ENCODE results near the gene BMF. TPM values are rescaled to one million over a fixed set of nuclear protein-coding genes. Genes with fewer than 3 reads are reported as not detected.

BMF gene
- total and polyA plus RNA-seq, 8 donors = 2.2 to 11.7 (median 5.8) TPM

DNA sequence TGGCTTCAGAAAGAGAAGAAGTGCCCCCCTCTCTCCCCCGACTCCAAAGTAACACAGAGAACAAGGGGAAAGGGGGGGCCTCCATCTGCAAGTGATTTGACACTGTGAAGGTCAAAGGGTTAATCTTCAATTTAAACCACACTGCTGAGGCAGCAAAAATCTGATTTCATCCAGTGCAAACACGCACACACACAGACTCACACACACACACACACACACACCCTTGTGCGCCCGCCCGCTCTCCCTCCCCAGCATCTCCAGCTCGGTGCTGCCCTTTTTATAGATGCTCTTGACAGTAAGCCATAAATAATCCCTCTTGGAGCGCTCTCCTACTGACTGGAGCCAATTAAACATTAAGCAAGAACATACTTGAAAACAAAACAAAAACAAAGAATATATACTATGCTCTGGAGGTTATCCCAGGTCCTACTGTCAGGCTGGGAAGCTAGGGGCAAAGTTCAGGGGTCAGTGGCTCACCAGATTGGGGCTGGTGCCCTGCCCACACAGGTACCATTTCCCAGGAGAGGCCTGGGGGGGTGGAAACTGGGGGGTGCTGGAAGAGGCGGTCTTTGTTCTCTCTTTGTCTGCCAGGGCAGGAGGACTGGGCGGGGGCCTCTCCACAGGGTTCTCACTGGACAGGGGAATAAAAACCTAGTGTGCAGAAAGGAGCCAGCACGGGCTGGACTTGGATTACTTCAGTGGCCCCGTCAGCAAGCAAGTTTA is 16.3 kb downstream of the BMF start:
- peak in 1 of 2 donors; percentile 94 for DNase-seq
- intact Hi-C loops (cut with DNase I; ENCODE audit: low total_unique reads) = no loop called here
- H3K4me1 ChIP-seq = peaks cover 49 to 97% (median 78%) of the 10 kb centered on the region in 4 donors
- H3K36me3 ChIP-seq = peaks cover 5 to 25% (median 16%) of the 10 kb centered on the region in 4 donors
- no peaks in the 10 kb centered on the region for H3K27me3 ChIP-seq
- H3K27ac ChIP-seq = peak overlapping the region; percentile 65 to 91 (median 79)
- H3K4me3 ChIP-seq = no peak overlapping the region
- 26 to 37% (median 31%) methylated on average over 11 of the region's 11 CpGs for WGBS, 5 donors
- no peaks in the 10 kb centered on the region for H3K9me3 ChIP-seq
- TF ChIP-seq POLR2AphosphoS5 (IDR thresholded peaks at IDR 0.05) (peak in 1 of 3 donors; percentile 41), EP300 (IDR thresholded peaks at IDR 0.05) (no peak)

DNA sequence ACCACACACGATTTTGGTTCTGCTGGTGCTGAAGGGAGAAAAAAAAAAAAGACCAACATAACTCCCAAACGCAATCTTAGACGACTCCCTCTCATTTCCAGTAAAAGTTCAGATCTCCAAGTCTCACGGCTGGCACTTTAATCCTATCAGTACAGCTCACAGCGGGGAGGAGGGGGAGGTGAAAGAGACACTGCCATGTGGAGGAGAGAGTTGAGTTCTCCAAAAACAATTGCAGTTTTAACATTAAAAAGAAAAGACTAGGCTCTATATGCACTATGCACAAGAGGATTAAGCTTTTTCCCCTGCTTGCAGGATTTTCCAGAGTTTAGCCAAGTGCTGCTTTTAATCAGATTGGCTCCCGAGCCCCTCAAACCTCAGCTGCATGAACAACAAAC is 16.8 kb downstream of the BMF start:
- Histone ChIP-seq H3K4me1 (peaks cover 45 to 96% (median 75%) of the 10 kb centered on the region in 4 donors), H3K27ac (peak overlapping the region in 2 of 5 donors; percentile 79 to 82), H3K4me3 (no peak overlapping the region), H3K9me3 (no peaks in the 10 kb centered on the region), H3K36me3 (peaks cover 5 to 25% (median 16%) of the 10 kb centered on the region in 4 donors), H3K27me3 (no peaks in the 10 kb centered on the region)
- DNase-seq = no peak
- WGBS, 5 donors = 28 to 37% (median 34%) methylated on average over 6 of the region's 6 CpGs
- TF ChIP-seq POLR2AphosphoS5 (IDR thresholded peaks at IDR 0.05) (no peak), POLR2A (IDR thresholded peaks at IDR 0.05) (no peak), EP300 (IDR thresholded peaks at IDR 0.05) (no peak)
- TF ChIP-seq, protein P1, sequence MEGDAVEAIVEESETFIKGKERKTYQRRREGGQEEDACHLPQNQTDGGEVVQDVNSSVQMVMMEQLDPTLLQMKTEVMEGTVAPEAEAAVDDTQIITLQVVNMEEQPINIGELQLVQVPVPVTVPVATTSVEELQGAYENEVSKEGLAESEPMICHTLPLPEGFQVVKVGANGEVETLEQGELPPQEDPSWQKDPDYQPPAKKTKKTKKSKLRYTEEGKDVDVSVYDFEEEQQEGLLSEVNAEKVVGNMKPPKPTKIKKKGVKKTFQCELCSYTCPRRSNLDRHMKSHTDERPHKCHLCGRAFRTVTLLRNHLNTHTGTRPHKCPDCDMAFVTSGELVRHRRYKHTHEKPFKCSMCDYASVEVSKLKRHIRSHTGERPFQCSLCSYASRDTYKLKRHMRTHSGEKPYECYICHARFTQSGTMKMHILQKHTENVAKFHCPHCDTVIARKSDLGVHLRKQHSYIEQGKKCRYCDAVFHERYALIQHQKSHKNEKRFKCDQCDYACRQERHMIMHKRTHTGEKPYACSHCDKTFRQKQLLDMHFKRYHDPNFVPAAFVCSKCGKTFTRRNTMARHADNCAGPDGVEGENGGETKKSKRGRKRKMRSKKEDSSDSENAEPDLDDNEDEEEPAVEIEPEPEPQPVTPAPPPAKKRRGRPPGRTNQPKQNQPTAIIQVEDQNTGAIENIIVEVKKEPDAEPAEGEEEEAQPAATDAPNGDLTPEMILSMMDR (IDR thresholded peaks at IDR 0.05) = no peak
- intact Hi-C loops (cut with DNase I; ENCODE audit: low total_unique reads) = no loop called here

DNA sequence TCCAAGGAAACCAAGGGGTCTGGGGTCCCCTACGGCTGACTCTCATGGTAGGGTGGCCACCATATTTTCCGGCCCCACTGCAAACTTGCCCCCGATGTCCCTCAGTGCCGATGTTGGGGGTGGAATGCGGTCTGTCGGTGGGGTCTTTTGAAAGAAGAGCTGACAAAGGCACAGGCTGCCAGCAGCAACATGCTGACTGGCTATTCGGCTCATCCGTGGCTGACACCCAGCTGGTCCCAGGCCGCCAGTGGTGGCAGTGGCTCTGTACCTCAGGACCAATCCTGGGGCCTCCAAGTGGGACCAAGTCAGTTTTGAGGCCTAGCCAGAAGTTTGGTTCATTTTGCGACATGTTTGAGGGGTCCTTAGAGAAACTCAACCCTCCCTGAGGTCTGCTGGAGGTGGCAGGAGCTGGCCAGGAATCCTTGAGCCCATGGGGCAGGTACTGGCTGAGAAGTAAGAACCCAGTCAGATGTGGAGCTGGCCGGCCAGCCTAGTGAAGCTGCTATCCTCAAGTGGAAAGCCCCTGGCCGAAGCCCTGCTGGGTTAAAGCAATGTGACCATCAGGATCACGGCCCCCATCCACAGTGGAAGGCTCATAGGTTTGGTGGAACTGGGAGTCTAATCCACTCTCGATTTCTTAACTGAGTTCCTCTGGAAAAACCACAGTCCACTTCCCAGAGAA is 17.8 kb downstream of the BMF start:
- Histone ChIP-seq H3K36me3 (peaks cover 5 to 25% (median 16%) of the 10 kb centered on the region in 4 donors), H3K4me1 (peaks cover 45 to 95% (median 69%) of the 10 kb centered on the region in 4 donors), H3K27me3 (no peaks in the 10 kb centered on the region), H3K4me3 (no peak overlapping the region), H3K9me3 (no peaks in the 10 kb centered on the region), H3K27ac (peak overlapping the region in 2 of 5 donors; percentile 79 to 82)
- intact Hi-C loops (cut with DNase I; ENCODE audit: low total_unique reads) = no loop called here
- no peak for TF ChIP-seq POLR2AphosphoS5 (IDR thresholded peaks at IDR 0.05)
- TF ChIP-seq, protein P1 (IDR thresholded peaks at IDR 0.05) = no peak
- TF ChIP-seq POLR2A (IDR thresholded peaks at IDR 0.05) = no peak
- TF ChIP-seq EP300 (IDR thresholded peaks at IDR 0.05) = no peak
- WGBS, 5 donors = 91 to 95% (median 93%) methylated on average over 11 to 14 of the region's 14 CpGs
- no peak for DNase-seq

DNA sequence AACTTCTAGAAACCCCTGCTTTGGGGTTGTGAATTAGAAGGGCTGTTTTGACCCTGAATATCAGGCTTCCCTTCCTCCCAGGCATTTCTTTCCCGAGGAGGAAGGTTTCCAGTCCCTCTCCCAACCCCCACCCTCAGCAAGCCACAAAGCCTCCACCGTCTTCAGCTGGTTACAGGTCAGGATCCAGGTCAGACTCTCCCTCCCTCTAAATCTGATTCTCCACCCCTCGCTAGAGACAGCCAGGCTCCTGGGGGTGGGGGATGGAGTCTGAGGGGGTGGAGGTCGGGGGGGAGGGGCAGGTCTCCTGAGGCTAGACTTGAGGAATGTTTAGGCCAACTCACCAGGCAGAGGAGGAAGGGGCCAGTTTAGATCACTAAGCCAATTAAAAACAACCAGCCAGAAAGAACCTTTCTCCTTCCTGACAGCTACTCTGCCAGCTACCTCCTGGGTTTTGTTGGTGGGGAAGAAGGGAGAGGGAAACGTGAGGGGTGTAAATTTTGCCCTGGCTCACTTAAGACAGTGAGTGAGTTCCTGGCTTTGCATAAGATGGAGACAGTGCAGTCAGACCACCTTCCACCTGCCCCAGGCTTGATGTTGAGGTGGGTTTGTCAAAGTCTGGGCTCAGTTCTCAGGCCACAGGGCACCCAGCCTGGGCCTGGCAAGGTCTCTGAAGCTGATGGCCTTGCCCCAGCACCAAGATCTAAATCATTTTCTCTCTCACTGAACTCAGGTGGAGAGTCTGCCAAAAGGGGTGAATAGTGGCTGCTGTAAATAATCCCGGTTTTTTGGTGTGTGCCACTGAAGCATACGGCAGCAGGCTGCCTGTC is 19.5 kb downstream of the BMF start:
- peaks cover 37 to 87% (median 60%) of the 10 kb centered on the region in 4 donors for H3K4me1 ChIP-seq
- TF ChIP-seq POLR2AphosphoS5 (IDR thresholded peaks at IDR 0.05) = no peak
- TF ChIP-seq EP300 (IDR thresholded peaks at IDR 0.05) = no peak
- no peak for TF ChIP-seq POLR2A (IDR thresholded peaks at IDR 0.05)
- TF ChIP-seq, protein P1 (IDR thresholded peaks at IDR 0.05) = no peak
- intact Hi-C loops (cut with DNase I; ENCODE audit: low total_unique reads) = no loop called here

More for the DNA sequence above, 19.5 kb downstream of the BMF start:
- no peak overlapping the region for H3K4me3 ChIP-seq
- 29 to 54% (median 43%) methylated on average over 5 to 7 of the region's 7 CpGs for WGBS, 5 donors
- H3K27me3 ChIP-seq = no peaks in the 10 kb centered on the region
- no peak for DNase-seq
- H3K27ac ChIP-seq = peak overlapping the region in 3 of 5 donors; percentile 4 to 40 (median 35)
- H3K9me3 ChIP-seq = no peaks in the 10 kb centered on the region
- peaks cover 5 to 22% (median 16%) of the 10 kb centered on the region in 4 donors for H3K36me3 ChIP-seq
